Measurements from ENCODE around the gene ADISSP. TPM values are rescaled to one million over a fixed set of nuclear protein-coding genes. Genes with fewer than 3 reads are reported as not detected.

The ADISSP gene
- total and polyA plus RNA-seq, 2 of the 13 experiments (the other 11 are each of a cell fraction or from before 2014, with no cell fraction given), result 38.3 to 90.6 TPM

GRCh38 chr20:3753098-3753497 lies 14.5 kb downstream of the ADISSP start (continued):
- TF ChIP-seq ZNF251 (CRISPR knock-in tag; IDR thresholded peaks at IDR 0.05) (no peak), ZNF264 (CRISPR knock-in tag; IDR thresholded peaks at IDR 0.05) (no peak), GABPB1 (CRISPR knock-in tag; IDR thresholded peaks at IDR 0.05) (no peak), ZNF33B (CRISPR knock-in tag; IDR thresholded peaks at IDR 0.05) (no peak), RBFOX2 (IDR thresholded peaks at IDR 0.05; ENCODE audit: low read depth, low read length) (no peak), HNRNPH1 (optimal IDR thresholded peaks at IDR 0.05; ENCODE audit: low read depth, low read length) (no peak), MZF1 (CRISPR knock-in tag; IDR thresholded peaks at IDR 0.05; ENCODE audit: borderline replicate concordance) (0 out of 2 replicates have a peak, but pooled peaks have one; percentile 64), ZNF773 (CRISPR knock-in tag; IDR thresholded peaks at IDR 0.05; ENCODE audit: borderline replicate concordance) (no peak), KLF12 (CRISPR knock-in tag; IDR thresholded peaks at IDR 0.05; ENCODE audit: borderline replicate concordance) (no peak), TFDP1 (CRISPR knock-in tag; IDR thresholded peaks at IDR 0.05; ENCODE audit: borderline replicate concordance) (no peak), ZNF576 (CRISPR knock-in tag; IDR thresholded peaks at IDR 0.05) (no peak), ZNF530 (CRISPR knock-in tag; IDR thresholded peaks at IDR 0.05; ENCODE audit: low read depth) (no peak), ZNF556 (CRISPR knock-in tag; IDR thresholded peaks at IDR 0.05; ENCODE audit: borderline replicate concordance) (no peak), MYPOP (CRISPR knock-in tag; IDR thresholded peaks at IDR 0.05) (peak; percentile 23; the same call in 1 of the 2 replicates), MBD4 (IDR thresholded peaks at IDR 0.05; ENCODE audit: borderline replicate concordance, low read length) (no peak), ZNF253 (CRISPR knock-in tag; IDR thresholded peaks at IDR 0.05; ENCODE audit: borderline replicate concordance) (no peak), SP5 (CRISPR knock-in tag; IDR thresholded peaks at IDR 0.05; ENCODE audit: borderline replicate concordance, low read depth) (no peak), ZFY (CRISPR knock-in tag; IDR thresholded peaks at IDR 0.05) (peak; percentile 27; the same call in 1 of the 2 replicates), ZNF878 (CRISPR knock-in tag; IDR thresholded peaks at IDR 0.05) (no peak), IKZF4 (CRISPR knock-in tag; IDR thresholded peaks at IDR 0.05; ENCODE audit: borderline replicate concordance, low read depth, not compliant biosample characterization) (no peak), CBX2 (IDR thresholded peaks at IDR 0.05; ENCODE audit: low read depth, low read length) (no peak), CBX2 (CRISPR knock-in tag; IDR thresholded peaks at IDR 0.05; ENCODE audit: low read depth) (no peak), ZNF574 (CRISPR knock-in tag; IDR thresholded peaks at IDR 0.05) (peak; percentile 68; the same call in 1 of the 2 replicates), ZNF20 (CRISPR knock-in tag; IDR thresholded peaks at IDR 0.05) (no peak), ZNF350 (CRISPR knock-in tag; IDR thresholded peaks at IDR 0.05; ENCODE audit: borderline replicate concordance, low read depth) (no peak)
- TF ChIP-seq, protein P1, sequence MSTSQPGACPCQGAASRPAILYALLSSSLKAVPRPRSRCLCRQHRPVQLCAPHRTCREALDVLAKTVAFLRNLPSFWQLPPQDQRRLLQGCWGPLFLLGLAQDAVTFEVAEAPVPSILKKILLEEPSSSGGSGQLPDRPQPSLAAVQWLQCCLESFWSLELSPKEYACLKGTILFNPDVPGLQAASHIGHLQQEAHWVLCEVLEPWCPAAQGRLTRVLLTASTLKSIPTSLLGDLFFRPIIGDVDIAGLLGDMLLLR (CRISPR knock-in tag; IDR thresholded peaks at IDR 0.05), result no peak

Data from HepG2 (cell line).